ENCODE data around the gene DGKE. TPM values are rescaled to one million over a fixed set of nuclear protein-coding genes. Genes with fewer than 3 reads are reported as not detected.
A peak's percentile ranks its signal among the peaks of the same experiment; 100 is the strongest.

DGKE gene
- 1 to 10 TPM; 4.1 to 6.6 (median 4.9) TPM for polyA plus RNA-seq (ENCODE audit: insufficient read length in 4 of 4)

DNA sequence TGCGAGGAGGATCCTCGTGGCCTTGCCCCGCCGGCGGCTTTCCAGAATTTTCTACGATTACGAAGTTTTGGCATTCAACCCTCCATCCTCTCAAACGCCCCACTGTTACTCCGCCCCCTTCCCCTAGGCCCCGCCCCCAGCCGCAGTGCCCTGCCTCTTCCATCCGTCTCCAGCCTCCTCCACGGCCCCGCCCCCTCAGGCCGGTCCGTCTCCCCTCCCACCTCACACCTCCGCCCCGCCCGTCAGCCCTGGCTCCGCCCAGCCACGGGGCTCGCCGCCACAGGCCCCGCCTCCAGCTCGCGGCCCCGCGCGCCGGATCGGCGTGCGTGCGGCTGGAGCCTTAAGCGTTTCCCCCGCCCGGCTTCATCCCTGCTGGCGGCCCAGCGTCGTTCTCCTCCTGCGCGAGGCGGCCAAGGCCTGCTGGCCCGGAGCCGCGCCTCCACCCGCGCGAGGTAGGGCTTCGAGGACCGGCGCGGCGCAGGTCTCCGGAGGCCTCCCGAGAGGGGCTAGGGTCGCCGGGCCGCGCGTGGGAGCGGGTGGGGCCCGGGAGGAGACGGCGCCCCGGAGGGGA is at the start of gene DGKE, which contains the start of gene C17orf67:
Gene DGKE, plus strand, starts transcription at position 343 of the 571 bp plus-strand sequence. CDS start 645 bp downstream, outside the sequence.
Gene C17orf67, minus strand, starts transcription at position 112 of the 571 bp plus-strand sequence. CDS start 18,110 bp downstream, outside the sequence.
- DNase-seq (ENCODE audit: low read depth in 4 of 4, low spot score in 3 of 4): peak; percentile 79 to 88 (median 86)

DNA sequence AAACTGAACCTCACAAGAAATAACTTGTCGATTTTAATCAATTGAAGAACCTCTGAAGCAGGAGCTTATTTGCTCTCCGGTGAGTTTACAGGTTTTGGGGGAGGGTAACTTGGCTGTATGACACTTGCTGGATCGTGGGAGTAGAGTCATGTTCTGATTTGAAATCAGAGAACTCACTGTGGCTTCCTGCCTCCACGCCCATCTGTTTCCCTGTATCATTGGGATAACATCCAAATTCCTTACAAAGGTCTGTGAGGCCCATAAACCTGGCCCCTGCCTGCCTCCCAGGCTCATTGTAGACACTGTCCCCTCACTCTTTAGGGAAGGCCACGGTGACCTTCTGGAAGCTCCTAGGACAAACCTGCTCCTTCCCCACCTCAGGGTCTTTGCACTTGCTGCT is 48.5 kb upstream of the DGKE start:
- DNase-seq (ENCODE audit: low read depth in 4 of 4, low spot score in 3 of 4): no peak

DNA sequence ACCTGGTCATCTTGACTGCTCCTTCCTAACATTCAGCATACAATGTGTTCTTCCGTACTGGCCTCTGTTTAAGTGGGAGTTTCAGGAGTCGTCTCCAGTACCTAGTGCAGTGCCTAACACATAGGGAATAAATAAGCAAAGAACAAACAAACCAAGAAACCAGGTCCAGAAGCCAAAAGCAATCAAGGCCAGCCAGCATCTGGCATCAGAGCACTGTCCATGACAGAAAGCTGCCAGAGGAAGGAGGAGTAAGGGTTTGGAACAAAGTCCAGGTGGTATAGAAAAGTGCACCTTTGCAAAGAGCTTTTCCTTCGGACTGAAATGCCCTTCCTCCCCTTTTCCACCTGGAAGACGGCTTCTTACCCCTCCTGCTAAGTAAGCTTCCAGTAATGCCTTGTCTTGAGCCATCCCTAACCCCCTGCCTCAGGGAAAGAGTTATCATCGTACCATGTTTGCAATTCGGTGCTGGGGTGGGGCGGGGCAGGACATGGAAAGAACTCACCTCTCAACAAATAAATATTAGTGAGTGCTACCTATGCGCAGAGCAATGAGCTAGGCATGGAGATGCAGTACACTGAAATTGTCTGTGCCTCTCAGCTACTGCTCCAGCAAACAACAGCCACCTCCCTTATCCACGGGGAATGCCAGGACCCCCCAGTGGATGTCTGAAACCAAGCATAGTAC is 47.8 kb upstream of the DGKE start:
- DNase-seq (ENCODE audit: low read depth in 4 of 4, low spot score in 3 of 4): no peak

DNA sequence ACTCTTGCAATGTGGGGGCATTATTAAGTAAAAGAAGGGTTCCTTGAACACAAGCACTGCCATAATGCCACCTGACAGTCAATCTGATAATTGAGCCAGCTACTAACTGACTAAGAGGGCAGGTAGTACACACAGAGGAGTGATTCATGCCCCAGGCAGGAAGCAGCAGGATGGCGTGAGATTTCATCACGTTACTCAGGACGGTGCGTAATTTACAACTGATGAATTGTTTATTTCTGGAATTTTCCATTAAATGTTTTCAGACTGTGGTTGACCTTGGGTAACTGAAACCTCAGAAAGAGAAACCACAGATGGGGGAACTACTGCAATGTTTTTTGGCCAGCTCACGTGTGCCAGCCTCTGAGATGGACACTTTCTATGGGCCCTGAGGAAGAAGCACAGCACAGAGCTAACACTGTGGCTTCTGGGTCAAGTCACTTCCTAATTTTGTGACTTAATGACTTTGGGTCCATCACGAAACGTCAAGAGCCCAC is 46.9 kb upstream of the DGKE start:
- no peak for DNase-seq (ENCODE audit: low read depth in 4 of 4, low spot score in 3 of 4)

DNA sequence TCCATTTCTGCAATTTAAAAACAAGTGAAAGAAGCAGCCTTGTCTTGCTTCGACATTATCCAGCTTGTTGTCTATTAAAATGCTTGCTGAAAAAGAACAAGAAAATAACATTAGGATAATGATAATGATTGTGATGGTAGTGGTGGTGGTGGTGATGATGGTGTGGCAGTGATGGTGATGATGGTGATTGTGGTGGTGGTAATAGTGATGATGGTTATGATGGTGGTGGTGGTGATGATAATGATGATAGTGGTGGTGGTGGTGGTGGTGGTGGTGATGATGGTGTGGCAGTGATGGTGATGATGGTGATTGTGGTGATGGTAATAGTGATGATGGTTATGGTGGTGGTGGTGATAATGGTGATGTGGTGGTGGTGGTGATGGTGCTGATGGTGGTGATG is 41.7 kb upstream of the DGKE start:
- no peak for DNase-seq (ENCODE audit: low read depth in 4 of 4, low spot score in 3 of 4)

DNA sequence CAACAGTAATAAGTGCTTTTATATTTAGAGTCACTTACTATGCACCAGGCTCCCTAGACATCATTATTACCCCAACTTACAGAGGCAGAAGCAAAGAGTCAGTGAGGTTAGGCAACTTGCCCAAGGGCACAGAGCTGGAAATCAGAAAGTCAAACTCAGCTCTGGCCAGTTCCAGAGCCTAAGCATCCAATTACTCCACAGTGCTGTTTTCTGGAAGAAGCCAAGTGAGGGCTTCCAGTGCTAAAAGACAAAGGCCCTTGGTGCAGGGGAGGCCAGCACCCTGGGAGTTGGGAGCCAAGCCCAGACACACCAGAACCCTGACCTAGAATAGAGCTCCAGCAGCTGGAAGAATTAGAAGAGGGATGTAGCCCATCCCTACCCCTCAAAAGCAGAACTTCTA is 40.4 kb upstream of the DGKE start:
- no peak for DNase-seq (ENCODE audit: low read depth in 4 of 4, low spot score in 3 of 4)

DNA sequence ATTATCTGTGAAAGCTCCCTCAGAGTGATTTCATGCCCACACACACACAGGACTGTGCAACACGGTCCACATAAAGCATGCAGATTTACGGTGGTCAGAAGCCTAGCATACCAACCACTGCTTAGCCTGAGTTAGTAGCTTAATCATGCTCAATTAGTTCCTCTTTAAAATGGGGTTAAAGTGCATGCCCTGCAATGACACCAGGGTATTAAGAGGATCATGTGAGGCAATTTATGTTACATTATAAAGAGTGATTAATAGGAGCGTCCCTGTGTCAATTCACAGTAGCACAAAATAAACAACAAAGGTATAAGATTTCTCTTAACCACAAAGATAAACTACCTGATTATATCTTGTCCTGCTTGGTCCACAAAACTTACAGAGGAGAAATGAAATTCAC is 40.0 kb upstream of the DGKE start:
- no peak for DNase-seq (ENCODE audit: low read depth in 4 of 4, low spot score in 3 of 4)

DNA sequence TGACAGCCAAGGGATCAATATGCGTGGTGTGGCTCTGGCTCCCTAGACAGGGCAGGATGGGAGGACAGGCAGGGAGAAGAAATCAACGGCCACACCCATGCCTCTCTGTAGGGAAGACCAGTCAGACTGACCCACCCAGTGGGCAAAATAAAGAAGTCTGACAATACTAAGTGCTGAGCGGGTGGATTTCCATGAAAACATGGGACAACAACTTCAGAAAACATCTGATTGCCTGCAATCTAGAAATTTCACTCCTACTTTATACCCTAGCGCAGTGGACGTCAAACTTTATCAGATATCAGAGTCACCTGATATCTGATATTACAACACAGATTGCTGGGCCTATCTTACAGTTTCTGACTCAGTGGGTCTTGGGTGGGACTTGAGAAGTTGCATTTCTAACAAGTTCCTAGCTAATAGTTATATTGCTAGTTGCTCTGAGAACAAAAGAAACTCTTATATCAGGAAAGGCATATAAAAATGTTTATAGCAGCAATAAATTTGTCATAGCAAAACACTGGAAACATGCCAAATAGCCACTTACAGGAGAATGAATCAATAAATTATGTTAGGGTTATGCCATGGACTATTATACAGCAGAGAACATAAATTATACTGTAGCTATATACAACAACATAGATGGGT is 38.6 kb upstream of the DGKE start:
- DNase-seq (ENCODE audit: low read depth in 4 of 4, low spot score in 3 of 4): no peak

DNA sequence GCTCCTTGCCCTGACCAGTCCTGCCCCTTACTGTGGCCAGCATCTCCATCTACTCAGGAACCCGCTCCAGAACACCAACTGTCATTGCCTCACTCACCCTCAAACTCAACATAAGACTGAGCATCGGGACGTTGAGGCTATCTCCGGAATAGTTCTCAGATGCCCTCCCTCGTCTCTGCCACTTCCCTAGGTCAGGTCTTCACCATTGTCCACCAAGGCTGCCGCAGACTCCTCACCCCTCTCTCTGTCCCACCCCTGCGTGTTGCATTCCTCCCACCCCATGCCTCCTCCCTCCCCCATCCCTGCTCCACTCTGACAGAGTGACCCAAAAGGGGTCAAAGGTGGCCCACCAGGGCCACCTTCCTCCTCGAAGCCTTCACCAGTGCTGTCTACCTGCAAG is 37.4 kb upstream of the DGKE start:
- no peak for DNase-seq (ENCODE audit: low read depth in 4 of 4, low spot score in 3 of 4)

DNA sequence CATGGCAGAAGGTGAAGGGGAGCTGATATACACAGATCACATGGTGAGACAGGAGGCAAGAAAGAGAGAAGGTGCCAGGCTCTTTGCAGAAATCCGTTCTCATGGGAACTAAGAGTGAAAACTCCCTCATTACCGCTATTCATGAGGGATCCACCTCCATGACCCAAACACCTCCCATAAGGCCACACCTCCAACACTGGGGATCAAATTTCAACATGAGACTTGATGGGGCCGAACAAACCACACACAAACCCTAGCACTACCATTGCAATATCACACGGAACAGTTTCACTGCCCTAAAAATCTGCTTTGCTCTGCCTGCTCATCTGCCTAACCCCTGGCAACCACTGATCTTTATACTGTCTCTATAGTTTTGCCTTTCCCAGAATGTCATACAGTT is 35.0 kb upstream of the DGKE start:
- DNase-seq (ENCODE audit: low read depth in 4 of 4, low spot score in 3 of 4): peak in 1 of 4 donors; percentile 39

DNA sequence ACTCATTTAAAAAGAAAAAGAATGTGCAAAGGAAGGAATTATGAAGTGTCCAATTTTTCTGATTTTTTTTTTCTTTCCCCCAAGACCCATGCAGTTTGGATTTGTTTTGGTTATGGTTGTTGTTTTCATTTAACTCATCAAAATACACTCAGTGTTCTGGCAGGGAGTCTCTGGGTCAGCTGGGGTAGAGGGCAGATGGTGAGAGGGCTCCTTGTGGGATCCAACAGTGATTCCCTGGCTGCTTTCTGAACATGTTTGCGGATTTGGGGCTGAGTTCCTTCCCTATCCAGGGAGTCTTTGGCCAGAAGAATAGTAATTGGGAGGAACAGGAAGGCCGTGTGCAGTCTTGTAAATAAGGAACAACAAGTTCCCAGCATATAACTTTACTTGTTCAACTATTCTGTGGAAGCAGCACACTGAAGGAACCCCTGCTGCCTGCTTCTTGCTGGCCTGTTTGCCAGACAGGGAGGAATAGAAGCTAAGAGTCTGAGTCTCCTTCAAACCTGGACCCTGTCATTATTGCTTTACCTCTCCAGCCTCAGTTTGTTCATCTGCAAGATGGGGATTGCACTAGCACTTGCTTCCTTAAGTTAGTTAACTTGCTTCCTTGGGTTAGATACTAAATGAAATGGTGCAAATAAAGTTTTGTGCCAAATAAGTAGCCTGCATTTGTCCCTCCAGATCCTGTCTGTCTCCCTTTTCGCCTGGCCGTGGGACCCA is 32.3 kb upstream of the DGKE start:
- DNase-seq (ENCODE audit: low read depth in 4 of 4, low spot score in 3 of 4): no peak

DNA sequence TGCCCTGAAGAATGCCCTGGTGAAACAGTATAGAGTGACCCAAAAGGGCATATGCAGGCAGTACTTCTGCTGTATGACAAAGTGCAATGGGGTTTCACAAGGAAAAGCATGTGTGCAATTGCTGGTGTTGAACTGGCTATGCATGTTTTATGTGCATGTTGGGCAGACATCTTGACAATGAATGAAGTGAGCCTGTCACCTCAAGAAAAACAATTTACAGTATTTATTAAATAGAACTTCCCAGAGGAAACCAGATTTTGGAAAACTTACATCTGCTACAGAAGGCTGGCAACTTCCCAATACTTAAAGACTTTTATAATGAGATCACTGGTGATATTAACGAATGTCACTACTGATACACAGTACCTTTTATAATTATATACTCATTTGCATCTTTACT is 30.9 kb upstream of the DGKE start:
- DNase-seq (ENCODE audit: low read depth in 4 of 4, low spot score in 3 of 4): no peak

DNA sequence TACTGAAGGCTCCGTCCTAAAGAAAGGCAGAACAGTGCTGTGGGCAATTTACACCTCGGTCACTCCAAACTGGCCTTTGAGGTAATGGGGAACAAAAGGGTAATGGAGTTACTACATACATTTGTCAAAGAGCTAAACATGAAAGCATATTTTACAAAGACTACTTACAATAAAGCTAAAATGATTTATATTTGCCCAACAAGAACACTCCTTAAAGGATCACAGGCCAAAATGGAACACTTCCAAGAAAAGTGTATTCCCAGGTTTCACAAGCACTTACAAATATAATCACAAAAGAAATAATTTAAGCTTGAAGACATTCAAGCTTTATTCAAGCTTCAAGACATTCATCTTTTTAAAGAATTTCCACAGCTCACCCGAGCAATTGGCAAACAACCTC is 29.5 kb upstream of the DGKE start:
- DNase-seq (ENCODE audit: low read depth in 4 of 4, low spot score in 3 of 4): no peak

DNA sequence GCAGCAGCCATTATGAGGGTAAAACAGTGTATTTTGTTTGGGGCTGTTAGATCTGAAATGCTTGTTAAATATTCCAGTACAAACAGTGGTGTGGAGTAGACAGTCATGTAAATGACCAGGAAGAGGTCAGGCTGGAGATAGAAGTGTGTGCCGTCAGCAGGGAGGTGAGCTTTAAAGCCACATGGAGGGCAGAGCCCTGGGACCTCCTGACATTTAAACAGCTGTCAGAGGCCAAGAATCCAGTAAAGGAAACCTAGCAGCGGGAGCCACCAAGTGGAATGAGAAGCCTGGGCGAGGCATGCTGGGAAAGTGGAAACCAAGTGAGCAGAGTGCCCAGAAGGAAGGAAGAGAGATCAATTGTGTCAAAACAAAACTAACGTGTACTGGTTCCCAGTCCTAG is 27.0 kb upstream of the DGKE start:
- no peak for DNase-seq (ENCODE audit: low read depth in 4 of 4, low spot score in 3 of 4)

DNA sequence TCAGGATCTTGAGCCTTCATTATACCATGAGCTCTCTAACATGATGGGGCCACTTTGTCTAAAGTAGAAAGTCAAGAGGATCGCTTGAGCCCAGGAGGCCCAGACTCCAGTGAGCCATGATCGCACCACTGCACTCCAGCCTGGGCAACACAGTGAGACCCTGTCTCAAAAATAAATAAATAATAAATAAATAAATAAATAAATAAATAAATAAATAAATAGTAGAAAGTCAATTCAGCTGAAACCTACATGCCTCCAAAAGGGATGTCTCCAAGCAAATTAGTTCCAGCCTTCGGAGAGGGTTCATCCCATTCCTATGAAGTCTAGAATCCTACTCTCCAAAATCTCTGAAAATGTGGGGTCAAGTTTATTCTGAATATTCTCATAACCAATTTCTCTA is 26.2 kb upstream of the DGKE start:
- no peak for DNase-seq (ENCODE audit: low read depth in 4 of 4, low spot score in 3 of 4)

DNA sequence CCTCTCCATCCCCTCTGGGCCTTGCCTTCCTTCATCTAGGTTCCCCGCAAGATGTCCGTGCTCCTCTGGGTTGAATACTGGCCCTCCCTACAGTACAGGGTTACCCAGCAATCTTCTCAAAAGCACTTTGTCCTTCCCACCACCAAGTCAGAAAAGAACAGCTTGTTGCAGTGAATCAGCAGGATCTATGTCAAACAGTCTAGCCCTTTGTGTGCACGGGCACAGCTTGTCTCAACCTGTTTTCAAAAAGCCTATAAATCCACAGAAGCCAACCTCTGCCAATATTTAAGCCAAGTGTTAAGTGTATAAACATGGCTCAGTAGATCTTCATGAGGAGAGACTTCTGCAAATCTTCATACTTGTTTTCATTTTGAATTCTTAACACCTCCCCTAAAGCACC is 25.4 kb upstream of the DGKE start:
- DNase-seq (ENCODE audit: low read depth in 4 of 4, low spot score in 3 of 4): no peak

DNA sequence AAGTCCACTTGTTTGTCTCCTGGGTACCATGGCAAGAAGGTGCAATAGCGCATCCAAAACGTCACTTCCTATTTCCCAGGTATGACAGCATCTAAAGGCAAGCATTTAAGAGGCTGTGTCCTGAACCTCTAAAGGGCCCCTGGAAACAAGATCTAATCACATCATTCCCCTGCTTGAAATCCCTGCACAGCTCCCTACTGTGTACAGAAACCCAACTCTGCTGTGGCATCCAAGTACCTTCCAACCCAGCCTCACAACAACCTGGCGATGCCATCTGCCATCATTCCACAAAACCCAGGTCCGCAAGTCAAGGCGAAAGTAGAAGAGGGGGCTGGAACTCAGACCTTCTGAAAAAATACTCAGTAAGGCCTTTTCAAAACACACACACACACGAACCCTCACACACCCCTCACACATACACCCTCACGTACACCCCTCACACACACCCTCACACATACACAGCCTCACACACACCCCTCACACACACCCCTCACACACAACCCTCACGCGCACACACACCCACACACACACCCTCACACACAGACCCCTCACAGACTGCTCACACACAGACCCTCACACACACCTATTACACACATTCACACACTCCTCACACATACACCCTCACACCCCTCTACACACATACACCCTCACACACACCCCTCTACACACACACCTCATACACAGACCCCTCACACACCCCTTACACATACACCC is 24.7 kb upstream of the DGKE start:
- DNase-seq (ENCODE audit: low read depth in 4 of 4, low spot score in 3 of 4): no peak

DNA sequence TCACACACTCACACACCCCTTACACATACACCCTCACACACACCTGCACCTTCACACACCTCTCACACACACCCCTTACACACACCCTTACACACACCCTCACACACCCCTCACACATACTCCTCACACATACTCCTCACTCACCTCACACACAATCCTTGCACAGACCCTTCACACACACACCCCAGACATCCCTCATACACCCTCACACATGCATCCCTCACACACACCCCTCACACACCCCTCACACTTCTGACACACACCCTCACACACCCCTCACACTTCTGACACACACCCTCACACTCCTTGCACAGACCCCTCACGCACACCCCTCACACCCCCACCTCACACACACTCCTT is 24.2 kb upstream of the DGKE start:
- DNase-seq (ENCODE audit: low read depth in 4 of 4, low spot score in 3 of 4): no peak

DNA sequence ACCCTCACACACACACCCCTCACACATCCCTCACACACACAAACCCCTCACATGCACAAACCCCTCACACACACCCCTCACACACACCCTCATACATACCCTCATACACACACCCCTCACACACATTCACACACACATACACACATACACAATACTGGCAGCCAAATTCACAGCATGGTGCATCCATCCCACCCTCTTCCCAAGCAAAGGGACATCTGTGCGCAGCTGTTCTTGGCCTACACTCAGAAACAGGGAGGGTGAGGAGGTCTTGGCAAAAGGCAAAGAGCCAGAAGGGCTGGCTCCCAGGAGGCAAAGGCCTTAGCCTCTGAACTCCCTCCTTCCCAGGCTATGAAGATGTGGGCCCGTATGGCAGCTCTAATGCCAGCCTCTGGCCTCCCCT is 23.6 kb upstream of the DGKE start:
- no peak for DNase-seq (ENCODE audit: low read depth in 4 of 4, low spot score in 3 of 4)

DNA sequence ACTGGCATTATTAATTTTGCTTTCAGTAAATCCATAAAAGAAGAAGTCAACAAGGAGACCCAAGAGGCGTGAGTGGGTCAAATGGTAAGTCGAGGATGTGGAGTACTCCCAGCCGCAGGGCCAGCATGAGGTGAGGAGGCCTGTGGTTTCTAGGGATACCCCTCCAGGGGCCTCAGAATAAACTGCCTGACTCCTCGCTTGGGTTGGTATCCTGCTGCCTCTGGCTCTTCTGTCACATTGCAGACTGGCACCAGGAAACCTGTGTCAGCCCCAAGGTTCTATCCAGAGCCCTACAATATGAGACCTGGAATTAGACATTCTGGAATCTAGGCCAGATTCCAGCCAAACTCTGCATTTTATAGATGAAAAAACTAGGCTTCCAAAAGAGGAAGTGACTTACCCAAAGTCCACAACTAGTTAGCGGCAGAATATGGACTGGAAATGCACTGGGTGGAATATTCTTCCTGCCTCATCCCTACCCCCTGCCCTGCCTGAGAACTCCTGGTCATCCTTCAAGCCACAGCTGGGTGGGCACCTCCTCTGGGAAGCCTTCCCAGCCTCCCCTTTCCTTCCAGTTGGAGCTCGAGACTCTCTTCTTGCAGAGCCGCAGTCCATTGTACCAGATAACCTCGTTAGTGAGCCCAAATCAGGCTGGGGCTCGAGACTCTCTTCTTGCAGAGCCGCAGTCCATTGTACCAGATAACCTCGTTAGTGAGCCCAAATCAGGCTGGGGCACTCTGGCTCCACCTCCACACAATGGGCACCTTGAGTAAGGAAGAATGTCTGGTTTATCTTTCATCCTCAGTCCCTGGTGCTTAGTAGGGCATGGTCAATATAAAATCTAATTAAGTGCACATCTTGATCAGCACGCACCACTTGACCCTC is 22.8 kb upstream of the DGKE start:
- no peak for DNase-seq (ENCODE audit: low read depth in 4 of 4, low spot score in 3 of 4)

Data from left renal pelvis (tissue), 4 donors.